NCI-H1436 (cell line): ENCODE results near the gene CELSR1.

Experiments used
- DNase-seq: peaks from one replicate; lab custom pipeline; 2025; lab: John Stamatoyannopoulos, UW

The CELSR1 gene

DNA sequence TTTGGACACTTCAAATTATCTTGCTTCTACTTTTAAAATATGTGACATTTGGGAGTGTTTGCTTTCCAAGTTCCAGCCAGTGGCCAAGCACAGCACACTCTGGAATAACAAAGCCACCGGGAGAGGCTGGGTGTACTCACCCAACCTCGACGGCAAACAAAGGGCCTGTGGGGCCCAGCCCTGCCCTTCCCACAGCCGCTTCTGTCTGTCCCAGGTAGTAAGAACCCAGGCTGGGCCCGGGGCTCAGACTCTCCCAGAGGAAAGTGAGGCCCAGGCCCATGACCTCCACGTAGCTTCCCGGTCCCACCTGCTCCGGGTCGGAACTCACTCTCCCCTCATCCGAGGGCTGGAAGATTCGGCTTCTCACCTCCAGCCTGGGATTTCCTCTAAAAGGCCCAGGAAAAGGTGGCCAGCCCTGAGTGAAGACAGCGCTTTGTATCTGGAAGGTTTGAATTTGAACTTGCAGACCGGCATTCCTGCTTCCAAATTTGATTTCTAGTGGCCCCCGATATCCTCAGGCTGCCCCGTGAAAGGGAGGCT, 93.5 kb downstream of the CELSR1 start:
- no peak for DNase-seq

DNA sequence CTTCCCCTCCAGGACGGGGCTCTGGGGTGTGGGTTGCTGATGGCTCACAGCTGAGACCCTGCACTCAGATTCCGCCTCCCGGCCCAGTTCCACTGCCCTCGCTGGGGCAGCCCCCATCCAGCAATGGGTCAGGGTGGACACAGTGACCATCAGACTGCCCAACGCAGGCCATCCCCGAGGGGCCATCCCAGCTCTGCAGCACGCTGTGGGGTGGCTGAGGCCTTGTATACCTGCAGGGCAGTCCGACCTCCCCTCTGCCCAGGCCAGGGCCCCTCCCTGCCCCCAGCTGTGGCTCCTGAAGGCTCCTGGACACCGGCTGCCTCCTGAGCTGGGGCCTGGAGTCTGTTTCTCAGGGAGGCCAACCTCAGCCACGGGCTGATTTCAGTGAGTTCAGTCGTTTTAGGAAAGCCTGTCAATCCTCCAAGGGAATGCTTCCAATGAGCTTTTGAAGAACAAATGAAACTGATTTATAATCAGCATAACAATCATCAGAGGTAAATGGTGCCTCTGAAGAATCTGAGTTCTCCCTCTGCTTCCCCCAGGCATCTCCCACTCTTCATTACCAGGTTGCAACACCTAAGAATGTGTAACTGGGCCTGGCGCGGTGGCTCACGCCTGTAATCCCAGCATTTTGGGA, 95.1 kb downstream of the CELSR1 start:
- no peak for DNase-seq

- no peak for DNase-seq
Measured at GRCh38 chr22:46439576-46440465, 97.6 kb downstream of the CELSR1 start.

DNA sequence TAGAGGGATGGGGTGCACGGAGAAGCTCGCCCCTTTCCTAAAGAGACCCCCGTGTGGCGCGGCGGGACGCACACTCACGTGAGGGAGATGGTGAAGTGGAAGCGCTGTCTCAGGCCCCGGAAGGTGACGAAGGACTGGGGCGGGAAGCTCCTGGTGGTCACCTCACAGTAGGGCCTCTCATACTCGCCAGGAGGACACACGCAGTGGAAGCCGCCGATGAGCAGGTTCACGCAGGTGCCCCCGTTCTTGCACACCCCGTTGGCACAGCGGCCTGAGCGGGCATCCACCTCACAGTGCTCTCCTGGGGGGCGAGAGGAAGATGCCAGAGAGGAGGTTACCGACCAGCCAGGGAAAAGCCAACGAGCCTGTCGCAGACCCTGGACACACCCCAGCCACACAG, 98.3 kb downstream of the CELSR1 start:
- no peak for DNase-seq

DNA sequence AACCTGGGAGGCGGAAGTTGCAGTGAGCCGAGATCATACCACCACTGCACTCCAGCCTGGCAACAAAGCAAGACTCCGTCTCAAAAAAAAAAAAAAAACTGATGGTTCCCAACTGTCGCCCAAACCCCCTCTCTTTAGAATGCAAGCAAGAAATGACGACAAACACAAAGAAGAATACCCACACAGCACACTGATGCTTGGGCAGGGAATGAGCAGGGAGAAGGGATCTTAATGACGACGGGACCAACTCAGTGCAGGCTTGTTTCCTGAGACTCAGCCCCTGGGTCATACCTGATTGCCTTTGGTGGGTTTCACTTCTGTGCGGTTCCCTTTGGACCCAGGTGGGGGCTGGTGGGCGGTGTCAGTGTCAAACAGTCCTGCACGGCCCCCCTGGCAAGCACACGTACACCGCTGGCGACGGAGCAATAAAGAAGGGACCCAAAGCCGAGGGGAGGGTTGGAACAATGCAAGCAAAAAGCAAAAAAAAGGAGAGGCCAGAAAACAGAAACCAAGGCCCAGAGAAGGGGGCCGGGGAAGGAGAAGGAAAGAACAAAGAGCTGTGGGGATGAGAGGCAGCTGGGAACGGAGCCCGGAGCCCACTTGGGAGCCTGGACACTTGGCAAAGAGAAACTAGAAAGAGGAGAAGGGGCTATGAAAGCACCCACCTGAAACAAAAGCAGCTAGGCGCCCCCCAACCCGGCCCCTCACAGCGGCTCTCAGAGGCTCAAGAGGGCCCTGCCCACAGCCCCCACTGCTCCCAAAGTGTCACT, 99.6 kb downstream of the CELSR1 start:
- no peak for DNase-seq

- DNase-seq: no peak
Measured at GRCh38 chr22:46436595-46437175, 100.7 kb downstream of the CELSR1 start.

DNA sequence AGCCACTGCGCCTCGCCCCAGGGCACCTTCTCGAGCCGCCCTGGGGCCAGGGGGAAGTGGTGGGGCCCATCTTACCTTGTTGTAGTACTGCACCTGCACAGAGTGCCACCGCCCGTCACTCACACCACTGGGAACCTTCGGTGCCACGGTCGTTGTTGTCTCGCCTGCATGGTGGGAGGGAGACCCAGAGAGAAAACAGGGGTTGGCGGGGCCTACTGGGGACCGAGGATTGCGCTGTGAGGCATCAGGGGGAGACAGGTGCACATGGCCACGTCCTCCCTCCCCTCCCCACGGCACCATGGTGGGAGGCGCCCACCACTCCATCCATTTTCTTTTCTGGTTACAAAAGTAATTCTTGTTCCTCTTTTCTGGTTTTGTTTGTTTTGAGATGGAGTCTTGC, 104.1 kb downstream of the CELSR1 start:
- no peak for DNase-seq

DNA sequence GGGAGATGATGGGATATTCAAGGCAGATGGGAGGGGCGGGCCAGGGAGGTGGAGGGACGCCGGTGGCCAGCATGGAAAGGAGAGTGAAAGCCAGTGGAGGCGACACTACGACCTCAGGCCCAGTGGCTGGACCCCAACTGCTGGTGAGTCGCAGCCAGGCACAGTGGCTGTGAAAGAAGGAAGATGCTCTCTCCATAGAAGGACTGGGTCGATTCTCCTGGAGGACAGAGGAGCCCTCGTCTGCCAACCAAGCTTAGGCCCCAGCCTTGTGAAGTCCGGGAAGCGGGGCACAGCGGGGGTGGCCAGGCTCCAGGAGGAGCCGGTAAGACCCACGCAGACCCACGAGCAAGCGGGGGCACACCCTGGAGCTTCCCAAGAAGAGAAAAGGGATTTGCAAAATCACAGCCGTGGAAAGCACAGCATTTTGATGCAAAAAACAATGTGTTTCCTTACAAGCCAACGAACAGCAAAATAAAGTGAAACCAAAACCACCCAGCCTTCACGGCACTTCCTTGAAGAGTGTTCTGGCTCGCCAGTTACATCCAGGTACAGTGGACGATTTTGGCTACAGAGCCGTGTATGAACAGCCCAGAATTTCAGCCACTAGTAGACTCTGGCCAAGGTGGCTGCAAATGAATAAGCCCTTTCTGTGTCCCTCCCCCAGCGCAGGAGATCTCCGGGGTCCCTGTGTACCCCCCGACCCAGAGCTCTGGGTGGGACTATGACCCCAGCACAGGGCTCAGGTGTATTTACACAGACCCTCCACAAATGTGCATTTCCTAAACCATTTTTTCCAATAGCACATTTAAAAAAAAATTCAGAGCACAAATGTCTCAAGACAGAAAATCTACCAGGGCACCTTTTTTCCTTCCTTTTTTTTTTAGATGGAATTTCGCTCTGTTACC, 105.0 kb downstream of the CELSR1 start:
- no peak for DNase-seq

GRCh38 chr22:46430961-46431838, 106.2 kb downstream of the CELSR1 start:
- DNase-seq: no peak

DNA sequence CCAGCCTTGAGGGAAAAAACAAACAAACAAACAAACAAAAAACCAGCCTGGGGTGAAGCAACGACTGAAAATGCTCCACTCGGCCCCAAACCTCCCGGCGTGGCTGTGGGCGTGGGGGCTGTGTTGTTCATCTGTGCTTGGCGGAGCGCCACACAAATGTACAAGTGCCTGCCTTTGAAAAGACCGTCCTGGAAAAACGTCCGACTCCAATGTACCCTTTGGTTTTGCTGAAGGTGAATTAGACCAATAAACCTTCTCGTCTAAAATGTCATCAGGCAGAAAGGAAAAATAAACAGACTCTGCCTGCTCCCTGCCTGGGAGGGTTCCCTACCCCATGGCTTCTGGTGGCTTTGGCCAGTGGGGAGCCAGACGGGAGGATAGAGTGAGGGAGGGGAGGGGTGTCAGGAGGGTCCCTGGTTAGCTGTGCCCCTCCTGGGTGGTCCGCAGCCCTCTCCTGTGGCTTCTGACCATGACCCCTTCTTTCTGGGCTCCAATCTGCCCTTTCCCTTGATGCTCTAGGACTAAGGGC, 108.0 kb downstream of the CELSR1 start:
- no peak for DNase-seq

DNA sequence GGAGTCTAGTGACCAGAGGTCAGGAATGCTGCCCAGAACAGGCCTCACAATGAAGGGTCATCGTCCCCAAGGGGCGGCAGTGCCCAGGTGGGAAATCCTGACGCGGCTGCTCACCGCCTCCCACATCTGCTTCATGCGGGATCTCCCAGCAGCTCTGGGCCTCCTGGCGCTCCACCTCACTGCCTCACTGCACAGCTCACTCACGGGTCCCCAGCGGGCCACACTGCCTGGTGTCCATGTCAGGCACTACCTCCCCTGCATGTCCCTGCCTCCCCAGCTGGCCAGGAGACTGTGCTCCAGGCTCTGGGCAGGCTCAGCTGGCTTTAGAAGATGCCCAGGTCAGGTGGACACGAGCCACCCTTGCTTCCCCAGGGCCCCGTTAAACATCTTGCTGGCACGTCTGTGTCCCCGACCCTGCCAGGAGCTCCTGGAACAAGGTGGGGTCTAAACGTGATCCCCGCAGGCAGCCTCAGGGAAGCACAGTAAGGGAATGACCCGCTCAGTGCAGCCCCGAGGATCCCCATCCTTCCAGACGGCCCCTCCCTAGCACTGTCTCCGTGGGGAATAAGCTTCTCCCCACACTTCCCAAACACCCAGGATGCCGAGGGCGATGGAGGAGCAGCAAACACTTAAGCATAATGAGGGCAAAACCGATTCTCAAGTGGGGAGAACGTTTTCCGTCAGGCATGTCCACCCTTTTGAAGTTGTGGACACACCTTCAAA, 108.7 kb downstream of the CELSR1 start:
- no peak for DNase-seq

GRCh38 chr22:46428171-46428570, 109.2 kb downstream of the CELSR1 start:
- DNase-seq: no peak

- DNase-seq: no peak
Measured at GRCh38 chr22:46425016-46425415, 112.4 kb downstream of the CELSR1 start.

DNA sequence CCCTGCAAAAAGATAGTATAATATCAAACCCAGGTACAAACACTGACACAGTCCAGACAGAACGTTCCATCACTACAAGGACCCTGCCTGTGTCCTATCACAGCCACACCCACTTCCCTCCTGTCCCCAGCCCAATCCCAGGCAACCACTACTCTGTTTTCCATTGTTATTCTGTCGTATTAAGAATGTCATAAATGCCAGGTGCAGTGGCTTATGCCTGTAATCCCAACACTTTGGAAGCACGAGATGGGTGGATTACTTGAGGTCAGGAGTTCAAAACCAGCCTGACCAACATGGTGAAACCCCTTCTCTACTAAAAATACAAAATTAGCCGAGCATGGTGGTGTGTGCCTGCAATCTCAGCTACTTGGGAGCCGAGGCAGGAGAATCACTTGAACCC, 112.9 kb downstream of the CELSR1 start:
- DNase-seq: no peak

- no peak for DNase-seq
Measured at GRCh38 chr22:46422896-46423295, 114.5 kb downstream of the CELSR1 start.

- DNase-seq: no peak
Measured at GRCh38 chr22:46421267-46421666, 116.2 kb downstream of the CELSR1 start.

GRCh38 chr22:46419754-46420571, 117.5 kb downstream of the CELSR1 start:
- DNase-seq: no peak

DNA sequence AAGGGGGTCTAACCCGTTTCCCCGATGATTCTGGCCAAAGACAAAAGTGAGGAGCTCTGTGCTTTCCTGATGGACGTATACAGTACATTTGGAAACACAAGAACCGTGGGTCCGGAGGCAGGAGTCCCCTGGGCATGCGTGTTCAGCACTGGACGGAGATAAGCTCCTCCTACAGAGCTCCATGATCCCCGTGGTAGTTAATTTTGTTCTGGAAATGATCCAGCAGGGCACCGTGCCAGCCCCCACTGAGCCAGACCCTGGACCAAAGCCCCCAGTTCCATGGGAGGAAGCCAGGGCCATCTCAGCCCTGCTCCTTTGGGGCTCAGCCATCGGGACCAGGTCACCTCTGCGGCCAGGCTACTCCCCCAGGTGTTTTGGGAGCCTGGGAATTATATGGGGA, 118.6 kb downstream of the CELSR1 start:
- DNase-seq: no peak
